Measurements from ENCODE around the gene ALDH3B2. TPM values are rescaled to one million over a fixed set of nuclear protein-coding genes. Genes with fewer than 3 reads are reported as not detected.
A peak's percentile ranks its signal among the peaks of the same experiment; 100 is the strongest.

The ALDH3B2 gene
- total RNA-seq, 2 experiments from 2014 or later: not detected

GRCh38 chr11:67614730-67615714, 59.4 kb downstream of the ALDH3B2 start:
- H3K4me3 Mint-ChIP-seq: peak overlapping the region; percentile 71
- DNase-seq: peak; percentile 75
- no peaks in the 10 kb centered on the region for H3K9me3 Mint-ChIP-seq
- H3K27me3 Mint-ChIP-seq: peaks cover 3% of the 10 kb centered on the region
- peaks cover 35% of the 10 kb centered on the region for H3K4me1 Mint-ChIP-seq
- peaks cover 28% of the 10 kb centered on the region for H3K36me3 Mint-ChIP-seq (ENCODE audit: low read depth)
- ChIA-PET POLR2A (interaction anchor here (0.6 to 3.8 kb wide), 13 partner anchors 9 to 262 kb away, joined by 3 to 38 read pairs (median 4); partner anchors contain the start of genes ACY3, NUDT8, POLD4 and PPP1CA), CTCF (interaction anchor here (0.6 to 4.0 kb wide), 21 partner anchors 8 to 298 kb away, joined by 3 to 57 read pairs (median 4); partner anchors contain the start of genes ACY3, GSTP1 and NUDT8)
- H3K27ac Mint-ChIP-seq: peak overlapping the region; percentile 96

GRCh38 chr11:67613960-67614715, 60.3 kb downstream of the ALDH3B2 start:
- peaks cover 36% of the 10 kb centered on the region for H3K4me1 Mint-ChIP-seq
- H3K27me3 Mint-ChIP-seq: peaks cover 3% of the 10 kb centered on the region
- H3K4me3 Mint-ChIP-seq: peak overlapping the region; percentile 71
- ChIA-PET POLR2A (interaction anchor here (0.6 to 3.8 kb wide), 16 partner anchors 8 to 261 kb away, joined by 3 to 38 read pairs (median 4); partner anchors contain the start of genes ACY3, CDK2AP2, GSTP1 and NUDT8), CTCF (interaction anchor here (0.6 to 4.0 kb wide), 19 partner anchors 8 to 297 kb away, joined by 3 to 57 read pairs (median 4); partner anchors contain the start of genes ACY3, GSTP1 and NUDT8)
- DNase-seq: peak; percentile 90
- H3K36me3 Mint-ChIP-seq (ENCODE audit: low read depth): peaks cover 34% of the 10 kb centered on the region
- H3K27ac Mint-ChIP-seq: peak overlapping the region; percentile 96
- H3K9me3 Mint-ChIP-seq: no peaks in the 10 kb centered on the region

- DNase-seq: no peak
- H3K27me3 Mint-ChIP-seq: peaks cover 3% of the 10 kb centered on the region
- H3K9me3 Mint-ChIP-seq: no peaks in the 10 kb centered on the region
- H3K36me3 Mint-ChIP-seq (ENCODE audit: low read depth): peaks cover 41% of the 10 kb centered on the region
- H3K27ac Mint-ChIP-seq: peak overlapping the region; percentile 96
- ChIA-PET CTCF (interaction anchor here (1.0 to 4.0 kb wide), 13 partner anchors 11 to 296 kb away, joined by 3 to 57 read pairs (median 4); partner anchors contain the start of genes ACY3, GSTP1 and NUDT8), POLR2A (interaction anchor here (1.4 to 3.8 kb wide), 9 partner anchors 13 to 260 kb away, joined by 4 to 38 read pairs (median 6); partner anchors contain the start of genes ACY3, CDK2AP2, GSTP1 and NUDT8)
- peaks cover 40% of the 10 kb centered on the region for H3K4me1 Mint-ChIP-seq
- H3K4me3 Mint-ChIP-seq: peak overlapping the region; percentile 71
Measured at GRCh38 chr11:67613313-67613959, 61.0 kb downstream of the ALDH3B2 start.

GRCh38 chr11:67612751-67613150, 61.7 kb downstream of the ALDH3B2 start:
- no peaks in the 10 kb centered on the region for H3K27me3 Mint-ChIP-seq
- H3K4me1 Mint-ChIP-seq: peaks cover 46% of the 10 kb centered on the region
- peaks cover 43% of the 10 kb centered on the region for H3K36me3 Mint-ChIP-seq (ENCODE audit: low read depth)
- no peak overlapping the region for H3K4me3 Mint-ChIP-seq
- ChIA-PET CTCF (interaction anchor here (4.0 kb wide), 1 partner anchor 17 kb away, joined by 57 read pairs; the partner anchor contains the start of gene NUDT8), POLR2A (interaction anchor here (1.5 to 3.8 kb wide), 7 partner anchors 14 to 259 kb away, joined by 4 to 38 read pairs (median 6); partner anchors contain the start of genes ACY3, CDK2AP2, GSTP1 and NUDT8)
- H3K9me3 Mint-ChIP-seq: no peaks in the 10 kb centered on the region
- H3K27ac Mint-ChIP-seq: peak overlapping the region; percentile 96
- no peak for DNase-seq

Other genes starting within 250 kb of the ALDH3B2 start
- 10 to 100 TPM; 56.9 to 57.1 TPM for gene RPS6KB2, start 246.1 kb downstream of the ALDH3B2 start, total RNA-seq
- 100 to 1,000 TPM; 398 to 401 TPM for gene PTPRCAP, start 236.9 kb downstream of the ALDH3B2 start, total RNA-seq
- 100 to 1,000 TPM; 192 to 196 TPM for gene CORO1B, start 231.1 kb downstream of the ALDH3B2 start, total RNA-seq
- gene GPR152, start 221.9 kb downstream of the ALDH3B2 start, total RNA-seq: not detected
- 1 to 10 TPM; 2.3 to 3.3 TPM for gene CABP4, start 219.3 kb downstream of the ALDH3B2 start, total RNA-seq
- 10 to 100 TPM; 36.3 to 37.6 TPM for gene TMEM134, start 205.4 kb downstream of the ALDH3B2 start, total RNA-seq
- 100 to 1,000 TPM; 152 to 159 TPM for gene AIP, start 191.6 kb downstream of the ALDH3B2 start, total RNA-seq
- gene PITPNM1, start 169.3 kb downstream of the ALDH3B2 start, total RNA-seq: 100 to 1,000 TPM; 116 to 120 TPM
- 100 to 1,000 TPM; 116 to 119 TPM for gene CDK2AP2, start 166.5 kb downstream of the ALDH3B2 start, total RNA-seq
- not detected for gene CABP2, start 151.2 kb downstream of the ALDH3B2 start, total RNA-seq
- 100 to 1,000 TPM; 195 to 198 TPM for gene GSTP1, start 90.8 kb downstream of the ALDH3B2 start, total RNA-seq
- gene NDUFV1, start 67.7 kb downstream of the ALDH3B2 start, total RNA-seq: 100 to 1,000 TPM; 174 to 193 TPM
- 10 to 100 TPM in 1 of 2 experiments, 1 to 10 TPM in 1; 9.3 to 10.8 TPM for gene NUDT8, start 44.7 kb downstream of the ALDH3B2 start, total RNA-seq
- gene TBX10, start 34.9 kb downstream of the ALDH3B2 start, total RNA-seq: not detected
- gene ACY3, start 23.9 kb downstream of the ALDH3B2 start, total RNA-seq: under 1 TPM; 0.18 to 0.25 TPM